Smooth muscle cell (in vitro differentiated cells): ENCODE data around the gene POU2AF3. TPM values are rescaled to one million over a fixed set of nuclear protein-coding genes. Genes with fewer than 3 reads are reported as not detected.

Source experiments
- DNase-seq: peaks from one replicate; lab custom pipeline; 2025; ENCODE audit not compliant: unreplicated experiment; lab: John Stamatoyannopoulos, UW
- H2AFZ ChIP-seq: fragments of 200-600 bp; sonication (generic); 2 replicates; pipeline ENCODE4 v1.6.0; 2016; ENCODE audit warnings: antibody characterized with exemption, low read depth, mild to moderate bottlenecking
- H3F3A ChIP-seq: fragments of 200-600 bp; sonication (generic); 2 replicates; pipeline ENCODE4 v1.6.0; 2017; ENCODE audit warnings: antibody characterized with exemption, low read depth
- H3K27ac ChIP-seq: fragments of 200-600 bp; sonication (generic); 2 replicates; pipeline ENCODE4 v1.5.1; 2016; ENCODE audit warnings: low read depth, mild to moderate bottlenecking
- H3K27me3 ChIP-seq: fragments of 200-600 bp; sonication (generic); 2 replicates; pipeline ENCODE4 v1.6.1; 2016; ENCODE audit warnings: low read depth, mild to moderate bottlenecking
- H3K36me3 ChIP-seq: fragments of 200-600 bp; sonication (generic); 2 replicates; pipeline ENCODE4 v1.5.1; 2016; ENCODE audit warnings: low read depth
- H3K4me1 ChIP-seq: fragments of 200-600 bp; sonication (generic); 2 replicates; pipeline ENCODE4 v1.5.1; 2016; ENCODE audit warnings: low read depth
- H3K4me2 ChIP-seq: fragments of 200-600 bp; sonication (generic); 2 replicates; pipeline ENCODE4 v1.6.0; 2016; ENCODE audit warnings: mild to moderate bottlenecking
- H3K4me3 ChIP-seq: fragments of 200-600 bp; sonication (generic); 2 replicates; pipeline ENCODE4 v1.5.1; 2016; ENCODE audit warnings: mild to moderate bottlenecking
- H3K79me2 ChIP-seq: fragments of 200-600 bp; sonication (generic); 2 replicates; pipeline ENCODE4 v1.6.0; 2016; ENCODE audit warnings: low read depth, mild to moderate bottlenecking
- H3K9ac ChIP-seq: fragments of 200-600 bp; sonication (generic); 2 replicates; pipeline ENCODE4 v1.6.0; 2016; ENCODE audit warnings: low read depth
- H3K9me3 ChIP-seq: fragments of 200-600 bp; sonication (generic); replicated peaks from 2 replicates; pipeline ENCODE4 v1.5.1; 2016; ENCODE audit warnings: low read depth
- H4K20me1 ChIP-seq: fragments of 200-600 bp; sonication (generic); 2 replicates; pipeline ENCODE4 v1.6.0; 2016; ENCODE audit warnings: low read depth
- WGBS: methylation state at CpG from one replicate; pipeline ENCODE4 v1.1.7; 2016; ENCODE audit warnings: low lambda C conversion rate; 5-methylcytosine and 5-hydroxymethylcytosine counted together
- polyA plus RNA-seq: library from polyadenylated mRNA; unstranded; fragments of >200 nt; fragmentation: Nextera tagmentation; extraction: Ambion mirVana; gene quantifications from 2 replicates; pipeline ENCODE4 v1.2.1, GENCODE V29; 2016
- total RNA-seq: library from RNA; depleted of rRNA; stranded (reverse); fragments of >200 nt; gene quantifications from 2 replicates; pipeline ENCODE4 v1.2.3, GENCODE V29; 2014
- TF ChIP-seq, protein P1 (sequence below): fragments of 200-600 bp; sonication (generic); IDR thresholded peaks from 2 replicates; pipeline ENCODE4 v1.5.1; 2017; ENCODE audit warnings: borderline replicate concordance, mild to moderate bottlenecking, antibody characterized with exemption; ENCODE audit not compliant: insufficient read depth, poor library complexity, severe bottlenecking

Gene POU2AF3
- total and polyA plus RNA-seq, 2 experiments from 2014 or later: not detected

GRCh38 chr11:111355101-111355500, 56.8 kb downstream of the POU2AF3 start:
- 79% methylated on average over 5 of the region's 5 CpGs for WGBS
- H3K4me1 ChIP-seq: no peaks in the 10 kb centered on the region

DNA sequence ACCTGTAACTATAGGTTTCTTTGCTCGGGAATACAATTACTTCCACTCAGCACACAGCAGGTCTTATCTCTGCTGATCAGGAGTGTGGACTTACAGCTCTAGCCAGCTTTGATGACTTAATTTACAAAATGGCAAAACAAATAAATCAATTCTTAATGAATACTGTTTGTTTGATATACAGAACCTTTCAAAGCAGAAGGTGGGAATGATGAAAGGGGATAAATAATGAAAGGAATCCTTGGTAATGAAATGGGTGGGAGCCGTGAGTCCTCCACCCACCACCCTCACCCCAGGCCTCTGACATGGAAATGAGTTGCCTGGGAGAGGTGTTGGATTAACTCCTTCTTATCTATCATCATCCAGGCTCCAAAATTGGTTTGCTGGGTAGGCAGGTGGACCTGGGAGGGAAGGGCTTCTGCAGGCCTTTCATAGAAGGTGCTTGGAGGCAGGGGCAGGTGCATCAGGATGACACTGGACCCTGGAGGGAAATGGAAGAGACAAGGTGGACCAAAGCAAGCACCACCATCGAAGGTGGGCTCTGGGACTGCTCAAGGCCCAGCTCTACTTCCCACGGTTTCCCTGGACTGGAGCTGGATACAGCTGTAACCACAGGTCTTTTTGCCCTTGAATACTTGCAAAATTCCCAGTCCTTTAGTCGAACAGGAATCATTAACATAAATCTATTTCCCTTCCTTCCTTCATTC, 57.8 kb downstream of the POU2AF3 start:
- Histone ChIP-seq H3K79me2 (no peaks in the 10 kb centered on the region), H3K4me1 (no peaks in the 10 kb centered on the region), H3K27me3 (no peaks in the 10 kb centered on the region), H3K36me3 (no peaks in the 10 kb centered on the region), H2AFZ (no peak overlapping the region), H3F3A (no peaks in the 10 kb centered on the region), H3K27ac (no peak overlapping the region), H4K20me1 (no peaks in the 10 kb centered on the region), H3K4me3 (no peak overlapping the region), H3K9ac (no peak overlapping the region), H3K9me3 (no peaks in the 10 kb centered on the region), H3K4me2 (no peak overlapping the region)
- DNase-seq: no peak
- TF ChIP-seq, protein P1, sequence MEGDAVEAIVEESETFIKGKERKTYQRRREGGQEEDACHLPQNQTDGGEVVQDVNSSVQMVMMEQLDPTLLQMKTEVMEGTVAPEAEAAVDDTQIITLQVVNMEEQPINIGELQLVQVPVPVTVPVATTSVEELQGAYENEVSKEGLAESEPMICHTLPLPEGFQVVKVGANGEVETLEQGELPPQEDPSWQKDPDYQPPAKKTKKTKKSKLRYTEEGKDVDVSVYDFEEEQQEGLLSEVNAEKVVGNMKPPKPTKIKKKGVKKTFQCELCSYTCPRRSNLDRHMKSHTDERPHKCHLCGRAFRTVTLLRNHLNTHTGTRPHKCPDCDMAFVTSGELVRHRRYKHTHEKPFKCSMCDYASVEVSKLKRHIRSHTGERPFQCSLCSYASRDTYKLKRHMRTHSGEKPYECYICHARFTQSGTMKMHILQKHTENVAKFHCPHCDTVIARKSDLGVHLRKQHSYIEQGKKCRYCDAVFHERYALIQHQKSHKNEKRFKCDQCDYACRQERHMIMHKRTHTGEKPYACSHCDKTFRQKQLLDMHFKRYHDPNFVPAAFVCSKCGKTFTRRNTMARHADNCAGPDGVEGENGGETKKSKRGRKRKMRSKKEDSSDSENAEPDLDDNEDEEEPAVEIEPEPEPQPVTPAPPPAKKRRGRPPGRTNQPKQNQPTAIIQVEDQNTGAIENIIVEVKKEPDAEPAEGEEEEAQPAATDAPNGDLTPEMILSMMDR: no peak
- WGBS: 69% methylated on average over 5 of the region's 5 CpGs

More at GRCh38 chr11:111355101-111355500, 56.8 kb downstream of the POU2AF3 start:
- no peaks in the 10 kb centered on the region for H3K79me2 ChIP-seq
- no peaks in the 10 kb centered on the region for H3K27me3 ChIP-seq
- no peaks in the 10 kb centered on the region for H3K36me3 ChIP-seq
- DNase-seq: no peak
- no peaks in the 10 kb centered on the region for H3K9me3 ChIP-seq
- no peaks in the 10 kb centered on the region for H3F3A ChIP-seq
- H3K9ac ChIP-seq: no peak overlapping the region
- H3K4me2 ChIP-seq: no peak overlapping the region
- no peak overlapping the region for H2AFZ ChIP-seq
- H3K4me3 ChIP-seq: no peak overlapping the region
- no peaks in the 10 kb centered on the region for H4K20me1 ChIP-seq
- TF ChIP-seq, protein P1: no peak
- H3K27ac ChIP-seq: no peak overlapping the region

DNA sequence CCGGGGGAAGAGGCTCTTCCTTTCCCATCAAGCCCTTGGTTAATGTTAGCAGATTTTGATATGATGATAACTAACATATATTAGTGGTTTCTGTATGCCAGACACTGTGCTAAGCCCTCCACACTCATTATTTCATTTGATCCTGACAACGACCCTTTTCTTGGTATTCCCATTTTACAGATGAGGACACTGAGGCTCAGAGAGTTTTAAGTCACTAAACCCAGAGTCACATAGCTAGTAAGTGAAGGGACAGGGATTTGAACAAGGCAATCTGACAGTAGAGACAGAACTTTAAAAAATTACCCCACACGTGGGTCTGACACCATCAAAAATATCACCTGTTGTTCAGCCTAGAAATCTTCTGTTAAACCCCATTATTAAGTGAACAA, 58.3 kb downstream of the POU2AF3 start:
- Histone ChIP-seq H3K27ac (no peak overlapping the region), H4K20me1 (no peaks in the 10 kb centered on the region), H3K9ac (no peak overlapping the region), H3K4me3 (no peak overlapping the region), H3K9me3 (no peaks in the 10 kb centered on the region), H3K4me2 (no peak overlapping the region), H3K36me3 (no peaks in the 10 kb centered on the region), H3K4me1 (no peaks in the 10 kb centered on the region), H3K27me3 (no peaks in the 10 kb centered on the region), H3F3A (no peaks in the 10 kb centered on the region), H2AFZ (no peak overlapping the region), H3K79me2 (no peaks in the 10 kb centered on the region)
- 80% methylated on average over 3 of the region's 3 CpGs for WGBS
- TF ChIP-seq, protein P1: no peak
- no peak for DNase-seq
